ENCODE data around the gene RAB9B. TPM values are rescaled to one million over a fixed set of nuclear protein-coding genes. Genes with fewer than 3 reads are reported as not detected.

The RAB9B gene, protein sequence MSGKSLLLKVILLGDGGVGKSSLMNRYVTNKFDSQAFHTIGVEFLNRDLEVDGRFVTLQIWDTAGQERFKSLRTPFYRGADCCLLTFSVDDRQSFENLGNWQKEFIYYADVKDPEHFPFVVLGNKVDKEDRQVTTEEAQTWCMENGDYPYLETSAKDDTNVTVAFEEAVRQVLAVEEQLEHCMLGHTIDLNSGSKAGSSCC
- 0.04 TPM in 1 of 5 replicates, not detected in the others for total RNA-seq (2022; extraction: Qiagen RNA extraction; ENCODE audit: low read depth)

DNA sequence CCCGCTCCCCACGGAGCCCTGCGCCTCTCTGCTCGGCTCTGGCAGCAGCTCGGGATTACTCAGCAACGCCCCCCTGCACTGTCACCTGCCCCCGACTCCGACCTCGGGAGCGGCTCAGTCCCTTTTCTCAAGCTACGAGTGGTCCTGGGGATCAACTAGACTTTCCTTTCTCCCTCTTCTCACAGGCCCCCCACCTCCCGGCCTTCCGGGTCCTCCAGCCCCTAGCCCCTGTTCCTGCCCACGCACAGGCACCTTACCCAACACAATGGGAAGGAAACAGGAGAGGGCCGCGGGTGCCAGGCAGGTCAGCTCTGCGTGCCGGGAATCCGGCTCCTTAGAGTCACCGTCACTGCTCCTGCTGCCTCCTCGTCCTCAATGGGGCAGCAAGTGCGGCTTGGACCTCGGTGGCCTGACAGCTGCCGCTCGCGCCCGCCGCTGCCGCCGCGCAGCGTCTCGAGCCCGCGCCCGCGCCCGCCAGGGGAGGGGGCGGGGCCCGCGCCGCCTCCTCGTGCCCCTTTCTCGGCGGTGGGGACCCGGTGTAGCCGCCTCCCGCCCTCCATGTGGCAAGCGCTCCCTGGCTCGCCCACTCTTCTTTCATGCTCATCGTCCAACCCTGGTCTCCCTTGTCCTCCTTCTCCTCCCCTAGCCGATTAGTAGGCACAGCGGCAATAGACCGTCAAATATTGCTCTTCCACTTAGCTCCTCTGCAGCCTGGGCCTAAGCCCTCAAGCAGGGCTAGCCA is at the start of gene RAB9B:
Gene RAB9B, minus strand, starts transcription at position 455 of the 742 bp plus-strand sequence. CDS start 6,473 bp downstream, outside the sequence.

DNA sequence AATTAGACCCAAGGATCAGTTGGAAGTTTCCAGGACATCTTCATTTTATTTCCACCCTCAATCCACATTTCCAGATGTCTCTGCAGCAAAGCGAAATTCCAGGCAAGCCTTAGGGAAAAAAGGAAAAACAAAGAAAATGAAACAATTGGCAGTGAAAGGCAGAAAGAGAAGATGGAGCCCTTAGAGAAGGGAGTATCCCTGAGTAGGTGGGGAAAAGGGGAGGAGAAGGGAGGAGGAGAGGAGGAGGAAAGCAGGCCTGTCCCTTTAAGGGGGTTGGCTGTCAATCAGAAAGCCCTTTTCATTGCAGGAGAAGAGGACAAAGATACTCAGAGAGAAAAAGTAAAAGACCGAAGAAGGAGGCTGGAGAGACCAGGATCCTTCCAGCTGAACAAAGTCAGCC is 55.5 kb downstream of the RAB9B start, which contains the start of gene PLP1:
Gene PLP1, plus strand, starts transcription at position 295 of the 400 bp plus-strand sequence. CDS start 156 bp downstream, outside the sequence.

Other genes starting within 250 kb of the RAB9B start
- gene TCEAL4, start 246.7 kb downstream of the RAB9B start, total RNA-seq (2022; extraction: Qiagen RNA extraction; ENCODE audit: low read depth): 111 to 197 TPM (median 124 TPM) in 5 replicates
- gene TCEAL3, start 224.3 kb downstream of the RAB9B start, total RNA-seq (2022; extraction: Qiagen RNA extraction; ENCODE audit: low read depth): 18.6 to 26.2 TPM (median 19.2 TPM) in 5 replicates
- 29.9 to 53.9 TPM (median 36.2 TPM) in 5 replicates for gene TCEAL1, start 203.3 kb downstream of the RAB9B start, total RNA-seq (2022; extraction: Qiagen RNA extraction; ENCODE audit: low read depth)
- gene MORF4L2, start 145.6 kb downstream of the RAB9B start, total RNA-seq (2022; extraction: Qiagen RNA extraction; ENCODE audit: low read depth): 473 to 1,143 TPM (median 493 TPM) in 5 replicates
- gene TMEM31, start 121.3 kb downstream of the RAB9B start, total RNA-seq (2022; extraction: Qiagen RNA extraction; ENCODE audit: low read depth): 0.40 TPM in 1 of 5 replicates, not detected in the others
- gene PLP1, start 55.4 kb downstream of the RAB9B start, total RNA-seq (2022; extraction: Qiagen RNA extraction; ENCODE audit: low read depth): not detected in 5 replicates
- gene TMSB15B, start 130.4 kb upstream of the RAB9B start, total RNA-seq (2022; extraction: Qiagen RNA extraction; ENCODE audit: low read depth): 4.1 to 7.8 TPM (median 6.1 TPM) in 5 replicates
- not detected in 5 replicates for gene H2BW1, start 181.5 kb upstream of the RAB9B start, total RNA-seq (2022; extraction: Qiagen RNA extraction; ENCODE audit: low read depth)
- gene H2BW2, start 207.7 kb upstream of the RAB9B start, total RNA-seq (2022; extraction: Qiagen RNA extraction; ENCODE audit: low read depth): not detected in 5 replicates
- gene TMSB15C, start 244.0 kb upstream of the RAB9B start, total RNA-seq (2022; extraction: Qiagen RNA extraction; ENCODE audit: low read depth): 0.09 to 0.24 TPM (median 0.12 TPM) in 4 of 5 replicates, not detected in the other

Measured in A549 treated with ZK216348 at 1 μM for 4 hours (cell line).